RPMI8226 (cell line): ENCODE results near the gene F3.
A peak's percentile ranks its signal among the peaks of the same experiment; 100 is the strongest.
"Not testable (repeated sequence)": the region's sequence is repeated elsewhere in the genome, so short reads cannot be mapped to it uniquely, and the experiment has no call there.

Experiments
- DNase-seq: peaks from one replicate; pipeline ENCODE4 v3.0.0-alpha.2; 2015

F3 gene

GRCh38 chr1:94541246-94542087, at the start of gene F3:
Gene F3, minus strand, starts transcription at chr1:94541759. Its CDS starts 123 bp downstream, at chr1:94541636.
- DNase-seq: peak; percentile 36

DNA sequence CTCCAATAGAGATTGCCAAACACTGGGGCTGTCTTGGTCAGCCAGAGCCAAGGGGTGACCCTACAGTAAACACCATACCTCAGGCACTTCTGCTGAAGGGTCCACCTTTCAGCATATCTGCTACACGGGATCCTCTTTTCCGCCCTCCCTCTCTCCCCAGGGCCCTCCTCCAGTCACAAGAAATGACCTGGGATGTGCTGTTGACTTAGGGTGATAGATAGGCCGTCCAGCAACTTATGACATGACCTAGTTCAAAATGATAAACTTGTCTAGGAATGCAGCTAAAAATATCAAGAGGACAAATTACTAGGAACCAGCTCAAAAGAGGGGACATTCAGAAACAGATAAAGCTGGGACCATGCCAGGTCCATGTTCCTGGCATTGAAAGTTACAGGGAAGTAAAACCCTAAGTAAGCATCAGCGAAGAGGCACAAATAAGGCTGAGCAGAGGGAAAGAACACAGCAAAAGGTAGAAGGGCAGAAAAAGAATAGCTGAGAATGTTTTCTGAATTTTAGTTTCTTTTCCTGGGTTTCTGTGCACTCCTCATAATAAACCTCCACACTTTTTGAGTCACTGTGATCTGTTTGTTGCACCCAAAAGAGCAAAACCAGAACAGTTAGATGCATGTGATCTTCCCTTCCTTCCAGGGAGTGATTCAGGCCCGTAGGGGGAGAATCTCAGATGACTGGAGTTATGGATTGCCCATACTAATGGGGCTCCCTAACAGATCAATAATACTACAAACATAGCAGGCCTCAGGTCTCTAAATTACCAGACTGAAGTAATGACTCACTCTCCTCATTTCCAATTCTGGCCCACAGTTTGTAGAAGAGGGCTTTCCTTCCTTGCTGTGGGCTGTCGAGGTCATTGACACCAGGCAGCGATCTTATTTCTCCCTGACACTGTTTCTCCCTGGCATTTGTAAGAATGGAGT, 48.9 kb upstream of the F3 start:
- DNase-seq: no peak

GRCh38 chr1:94589728-94590127, 48.2 kb upstream of the F3 start:
- DNase-seq: no peak

DNA sequence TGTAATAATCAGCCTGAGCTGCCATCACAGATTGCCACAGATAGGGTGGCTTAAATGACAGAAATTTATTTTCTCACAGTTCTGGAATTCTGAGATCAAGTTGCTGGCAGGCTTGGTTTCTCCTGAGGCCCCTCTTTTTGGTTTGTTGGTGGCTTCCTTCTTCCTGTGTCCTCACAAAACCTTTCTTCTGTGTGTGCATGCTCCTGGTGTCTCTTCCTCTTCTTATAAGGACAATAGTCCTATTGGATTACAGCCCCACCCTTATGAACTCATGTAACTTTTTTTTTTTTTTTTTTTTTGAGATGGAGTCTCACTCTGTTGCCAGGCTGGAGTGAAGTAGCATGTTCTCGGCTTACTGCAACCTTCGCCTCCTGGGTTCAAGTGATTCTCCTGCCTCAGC, 41.0 kb upstream of the F3 start:
- DNase-seq: no peak

GRCh38 chr1:94580367-94581115, 39.0 kb upstream of the F3 start:
- DNase-seq: no peak

- no peak for DNase-seq
Observed at GRCh38 chr1:94579876-94580294, 38.3 kb upstream of the F3 start.

GRCh38 chr1:94578856-94579255, 37.3 kb upstream of the F3 start:
- no peak for DNase-seq

- DNase-seq: not testable (repeated sequence)
Observed at GRCh38 chr1:94573917-94574316, 32.4 kb upstream of the F3 start.

- DNase-seq: no peak
Observed at GRCh38 chr1:94572780-94573179, 31.2 kb upstream of the F3 start.

DNA sequence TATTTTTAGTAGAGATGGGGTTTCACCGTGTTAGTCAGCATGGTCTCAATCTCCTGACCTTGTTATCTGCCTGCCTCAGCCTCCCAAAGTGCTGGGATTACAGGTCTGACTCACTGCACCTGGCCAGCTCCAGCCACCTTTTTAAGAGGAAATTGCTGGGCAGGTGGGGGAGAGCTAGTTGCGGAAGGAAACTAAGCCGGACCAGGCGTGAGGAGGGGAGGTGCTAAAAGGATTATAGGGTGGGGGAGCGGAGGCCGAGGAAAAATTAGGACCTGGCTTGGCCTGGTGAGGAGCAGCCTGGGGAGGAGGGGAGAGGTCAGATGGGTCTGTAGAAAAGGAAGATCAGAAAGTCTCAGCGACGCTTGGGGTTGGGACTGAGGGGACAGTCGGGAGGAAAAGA, 29.4 kb upstream of the F3 start:
- DNase-seq: not testable (repeated sequence)

DNA sequence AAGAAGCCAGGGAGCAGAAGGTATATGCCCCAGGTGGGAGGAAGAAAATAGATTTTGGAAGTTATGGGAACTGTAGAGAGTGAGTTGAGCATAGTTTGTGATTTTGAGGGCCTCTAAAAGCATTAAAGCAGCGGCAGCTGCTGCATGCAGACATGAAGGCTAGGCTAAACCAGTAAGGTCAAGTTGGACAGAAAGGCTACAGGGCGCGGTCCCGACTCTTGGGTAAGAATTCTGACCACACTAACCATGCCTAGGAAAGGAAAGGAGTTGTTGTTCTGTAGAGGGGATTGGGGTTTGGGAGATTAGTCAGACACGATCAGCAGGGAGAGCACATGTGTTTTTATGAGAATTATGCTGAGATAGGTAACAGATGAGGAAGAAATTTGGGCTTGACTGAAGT, 27.2 kb upstream of the F3 start:
- not testable (repeated sequence) for DNase-seq

DNA sequence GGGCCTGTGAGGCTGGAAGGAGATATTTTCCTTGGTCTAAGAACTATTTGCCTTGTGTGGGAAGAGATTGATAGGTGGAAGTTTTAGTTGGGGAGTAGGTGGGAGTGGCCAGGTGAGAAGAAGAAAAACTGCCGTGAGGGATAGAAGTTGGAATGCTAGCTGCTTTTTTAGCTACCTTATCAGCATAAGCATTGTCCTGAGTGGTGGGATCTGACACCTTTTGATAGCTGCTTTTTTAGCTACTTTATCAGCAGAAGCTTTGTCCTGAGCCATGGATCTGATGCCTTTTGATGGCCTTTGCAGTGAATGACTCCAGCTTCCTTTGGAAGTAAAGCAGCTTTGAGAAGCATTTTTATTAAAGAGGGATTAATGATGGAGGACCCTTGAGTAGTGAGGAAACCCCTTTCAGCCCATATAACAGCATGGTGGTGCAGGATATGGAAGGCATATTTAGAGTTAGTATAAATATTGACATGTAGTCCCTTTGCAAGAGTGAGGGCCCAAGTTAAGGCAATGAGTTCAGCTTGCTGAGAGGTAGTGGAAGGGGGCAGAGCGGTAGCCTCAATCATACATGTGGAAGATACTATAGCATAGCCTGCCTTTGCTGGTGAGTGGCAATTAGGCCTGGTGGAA, 26.5 kb upstream of the F3 start:
- DNase-seq: not testable (repeated sequence)

- DNase-seq: not testable (repeated sequence)
Observed at GRCh38 chr1:94566436-94566835, 24.9 kb upstream of the F3 start.

DNA sequence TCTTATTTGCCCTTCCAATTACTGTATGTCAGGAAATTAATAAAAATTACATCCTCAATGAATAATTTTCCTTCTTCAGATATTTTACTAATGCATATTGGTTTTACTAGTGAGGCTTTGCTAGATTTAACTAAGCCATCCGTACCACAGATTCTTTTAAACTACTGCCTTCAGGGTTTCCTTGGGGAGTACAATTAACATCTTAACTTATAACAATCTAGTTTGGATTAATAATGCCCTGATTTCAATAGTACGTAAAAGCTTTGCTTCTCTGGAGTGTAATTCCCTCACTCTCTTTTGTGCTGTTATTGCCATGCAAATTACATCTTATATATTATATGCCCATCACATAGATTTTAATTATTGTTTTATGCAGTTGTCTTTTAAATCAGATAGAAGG, 24.3 kb upstream of the F3 start:
- no peak for DNase-seq

- DNase-seq: no peak
Observed at GRCh38 chr1:94562519-94563260, 21.1 kb upstream of the F3 start.

DNA sequence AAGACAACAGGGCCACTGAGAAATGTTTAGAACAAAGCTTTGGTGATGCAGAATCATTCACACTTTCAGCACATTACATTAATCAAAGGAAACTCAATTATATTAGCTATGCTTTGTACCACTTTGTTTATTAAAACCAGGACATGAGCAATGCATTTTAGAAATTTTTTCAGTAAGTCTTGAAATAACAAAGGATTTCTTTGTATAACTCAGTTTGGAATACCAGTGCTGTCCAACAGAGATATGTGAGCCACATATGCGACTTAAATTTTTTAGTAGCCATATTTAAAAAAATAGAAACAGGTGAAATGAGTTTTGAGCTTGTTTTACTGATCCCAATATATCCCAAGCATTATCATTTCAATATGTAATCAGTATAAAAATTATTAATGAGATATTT, 18.8 kb upstream of the F3 start:
- DNase-seq: no peak

DNA sequence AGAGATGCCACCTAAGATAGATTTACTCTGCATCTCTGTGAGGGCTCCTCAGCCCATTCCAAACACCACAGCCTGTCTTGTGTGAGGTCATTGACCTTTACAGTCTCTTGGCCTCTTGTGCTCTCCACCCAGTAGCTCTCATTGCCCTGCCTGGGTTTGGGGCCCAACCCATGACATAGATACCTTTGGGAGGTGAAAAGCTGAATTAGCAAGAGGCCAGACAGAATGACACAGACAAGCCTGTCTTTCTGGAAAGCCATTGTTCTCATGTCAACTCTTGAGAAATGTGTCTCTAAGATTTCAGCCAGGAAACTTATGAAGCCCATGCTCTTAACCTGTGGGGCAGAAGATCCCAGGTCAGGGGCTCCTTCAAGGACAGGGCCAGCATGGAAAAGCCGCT, 18.4 kb upstream of the F3 start:
- DNase-seq: no peak

DNA sequence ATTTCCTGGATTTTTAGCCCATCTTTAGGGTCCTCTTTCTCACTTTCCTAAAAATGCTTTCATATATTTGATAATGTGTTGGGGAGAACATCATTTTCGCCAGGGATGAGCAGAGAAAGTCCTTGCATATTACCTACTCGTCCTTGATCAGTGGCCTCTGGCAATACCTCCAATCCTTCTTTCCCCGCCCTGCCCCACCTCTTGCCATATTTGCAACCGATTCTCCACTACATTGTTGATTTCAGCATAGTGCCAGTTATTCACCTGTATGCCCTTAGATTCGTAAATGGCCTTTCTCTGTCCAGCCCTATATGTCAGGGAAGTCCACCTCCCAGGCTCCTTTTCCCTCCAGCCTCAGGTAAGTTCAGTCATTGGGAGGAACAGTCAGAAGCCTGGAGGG, 13.5 kb upstream of the F3 start:
- no peak for DNase-seq

DNA sequence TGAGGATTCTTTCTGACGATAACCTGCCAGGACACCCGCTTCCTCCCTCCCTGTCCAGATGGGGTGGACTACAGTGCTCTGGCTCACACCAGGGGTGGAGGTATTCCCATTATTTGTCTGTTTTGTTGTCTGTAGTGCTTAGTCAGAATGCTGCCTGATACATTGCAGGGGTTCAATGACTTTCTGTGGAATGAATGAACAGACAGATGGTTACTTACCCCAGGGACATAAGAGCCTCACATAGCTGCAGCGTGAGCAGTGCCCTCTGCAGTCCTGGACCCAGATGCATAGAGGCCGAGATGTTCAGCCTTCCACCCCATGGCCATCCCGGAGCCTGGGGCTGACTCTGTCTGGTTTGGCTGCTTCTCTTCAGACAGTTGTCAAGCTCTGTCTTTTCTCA, 13.0 kb upstream of the F3 start:
- DNase-seq: no peak

DNA sequence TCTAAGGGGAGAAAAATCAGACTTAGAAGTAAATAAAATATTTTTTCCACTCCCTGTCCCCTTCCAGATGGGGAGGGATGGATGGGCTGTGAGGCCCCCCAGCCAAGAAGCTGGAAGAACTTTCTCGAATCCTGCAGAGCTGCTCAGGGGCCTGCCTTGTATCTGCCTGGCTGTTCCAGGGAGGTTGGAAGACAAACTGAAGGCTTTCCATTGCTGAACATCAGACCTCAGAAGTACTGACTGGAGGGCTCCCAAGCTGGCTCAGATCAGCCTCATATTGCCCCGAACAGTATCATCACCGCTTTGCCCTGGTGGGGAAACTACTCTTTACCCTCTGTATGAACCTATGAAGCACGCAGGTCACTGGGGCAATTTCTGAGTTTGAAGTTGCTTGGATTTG, 12.4 kb upstream of the F3 start:
- DNase-seq: no peak

DNA sequence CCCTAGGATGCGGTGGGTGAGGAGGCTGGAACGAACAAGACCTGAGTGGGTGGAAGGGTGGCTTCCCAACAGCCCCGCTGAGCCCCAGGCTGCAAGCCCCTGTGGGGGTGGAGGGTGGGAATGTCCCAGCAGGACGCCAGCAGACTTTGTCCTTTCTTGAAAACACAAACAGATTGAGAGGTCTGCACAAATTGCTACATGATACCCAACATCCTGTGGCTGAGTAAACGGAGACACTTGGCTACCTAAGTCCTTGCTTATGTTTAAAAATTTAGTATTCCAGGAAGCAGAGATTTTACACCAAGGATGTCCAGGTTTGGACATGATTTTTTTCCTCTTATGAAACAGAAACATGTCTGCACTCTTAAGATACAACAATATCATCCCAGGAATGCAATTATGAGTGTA, 11.8 kb upstream of the F3 start:
- DNase-seq: no peak

- DNase-seq: no peak
Observed at GRCh38 chr1:94552071-94552586, 10.6 kb upstream of the F3 start.
